HCT116 (cell line): ENCODE measurements around the gene YEATS4. TPM values are rescaled to one million over a fixed set of nuclear protein-coding genes. Genes with fewer than 3 reads are reported as not detected.

Source experiments
- ATAC-seq: fragments of 200-7000 bp; cut with Tn5 transposase; 2 replicates; pipeline ENCODE4 v1.9.1; 2020; ENCODE audit warnings: mild to moderate bottlenecking, moderate library complexity
- BruUV-seq: library from RNA; stranded (reverse); fragments of 400-500 nt; replicated peaks from 2 replicates; lab custom pipeline; 2021; lab: Mats Ljungman, UMichigan
- CTCF ChIA-PET: fragments of 300-600 bp; sonication (Branson Sonifier 250); formaldehyde crosslinking; loops from one replicate; lab custom pipeline; 2021; ENCODE audit warnings: antibody characterized with exemption; lab: Charles Lee
- POLR2A ChIA-PET: fragments of 300-600, 350-600 bp; sonication (Branson Sonifier 250); formaldehyde crosslinking; loops from one replicate; lab custom pipeline; 2021; ENCODE audit warnings: antibody characterized with exemption; lab: Charles Lee
- RAD21 ChIA-PET, 2 experiments: fragments of 300-600 bp; sonication (Branson Sonifier 250); formaldehyde crosslinking; loops; one replicate each; lab custom pipeline; 2023; ENCODE audit warnings: low total read pairs in 2 of 2; ENCODE audit not compliant: uncharacterized antibody in 2 of 2, unreplicated experiment in 2 of 2, low non-redundant PET in 1 of 2; lab: Charles Lee
- DNase-seq: peaks from one replicate; pipeline ENCODE4 v3.0.0-alpha.2; 2010; ENCODE audit warnings: low read depth, low spot score
- H2AFZ ChIP-seq: fragments of 200-600 bp; shearing (Covaris generic), sonication (generic); 2 replicates; pipeline ENCODE4 v1.6.1; 2017; ENCODE audit warnings: low read depth, mixed run types, mixed read lengths, antibody characterized with exemption, low read length; ENCODE audit not compliant: poor library complexity, severe bottlenecking
- H3K27ac ChIP-seq: 2 replicates; pipeline ENCODE4 v1.5.1; 2012; ENCODE audit warnings: low read depth, low read length
- H3K27me3 ChIP-seq: fragments of 200-600 bp; sonication (generic); 2 replicates; pipeline ENCODE4 v1.6.1; 2016; ENCODE audit warnings: mixed run types, low read length, mixed read lengths; ENCODE audit not compliant: insufficient read depth
- H3K36me3 ChIP-seq, 2 experiments: fragments of 200-500 bp in 1 of 2; fragments of 200-600 bp in 1 of 2; sonication (Bioruptor generic) in 1 of 2; sonication (generic) in 1 of 2; 2 replicates each; pipeline versions ENCODE4 v1.5.1 to v1.6.1; 2014 to 2016; ENCODE audit warnings: low read length in 2 of 2, inconsistent platforms in 1 of 2, mixed read lengths in 1 of 2, mixed run types in 1 of 2; ENCODE audit not compliant: insufficient read depth in 2 of 2, control insufficient read depth in 1 of 2
- H3K4me1 ChIP-seq, 2 experiments: fragments of 200-600 bp in 1 of 2; sonication (generic) in 1 of 2; 2 replicates each; pipeline versions ENCODE4 v1.5.1 to v1.6.1; 2012 to 2017; ENCODE audit warnings: low read length in 2 of 2, inconsistent platforms in 1 of 2, mild to moderate bottlenecking in 1 of 2, mixed read lengths in 1 of 2, mixed run types in 1 of 2, moderate library complexity in 1 of 2; ENCODE audit not compliant: insufficient read depth in 2 of 2, control insufficient read depth in 1 of 2
- H3K4me2 ChIP-seq: fragments of 200-600 bp; sonication (generic); 2 replicates; pipeline ENCODE4 v1.6.1; 2017; ENCODE audit warnings: mixed run types, low read length, mixed read lengths
- H3K4me3 ChIP-seq, 2 experiments: fragments of 200-600 bp in 1 of 2; sonication (generic) in 1 of 2; replicated peaks in 1 of 2; 2 replicates each; pipeline ENCODE4 v1.5.1; 2011 to 2016; ENCODE audit warnings: low read length in 2 of 2, control low read depth in 1 of 2, low read depth in 1 of 2, mild to moderate bottlenecking in 1 of 2, mixed read lengths in 1 of 2, mixed run types in 1 of 2
- H3K79me2 ChIP-seq: fragments of 200-600 bp; sonication (generic); 2 replicates; pipeline ENCODE4 v1.6.1; 2017; ENCODE audit warnings: mild to moderate bottlenecking, mixed run types, low read length, moderate library complexity, mixed read lengths; ENCODE audit not compliant: insufficient read depth
- H3K9ac ChIP-seq: fragments of 200-600 bp; sonication (generic); 2 replicates; pipeline ENCODE4 v1.6.1; 2016; ENCODE audit warnings: low read length, mixed read lengths
- H3K9me2 ChIP-seq: fragments of 200-600 bp; sonication (generic), shearing (Covaris generic); 2 replicates; pipeline ENCODE4 v1.6.1; 2017; ENCODE audit warnings: mixed run types, mild to moderate bottlenecking, moderate library complexity; ENCODE audit not compliant: insufficient read depth
- H3K9me3 ChIP-seq, 2 experiments: fragments of 200-500 bp in 1 of 2; fragments of 200-600 bp in 1 of 2; sonication (Bioruptor generic) in 1 of 2; sonication (generic) in 1 of 2; 2 replicates each; pipeline ENCODE4 v1.6.1; 2014 to 2017; ENCODE audit warnings: low read length in 2 of 2, mixed read lengths in 2 of 2, inconsistent platforms in 1 of 2, low read depth in 1 of 2, mild to moderate bottlenecking in 1 of 2, mixed run types in 1 of 2, moderate library complexity in 1 of 2; ENCODE audit not compliant: control insufficient read depth in 1 of 2, insufficient read depth in 1 of 2
- H4K20me1 ChIP-seq: fragments of 200-600 bp; sonication (generic), shearing (Covaris generic); 2 replicates; pipeline ENCODE4 v1.6.1; 2017; ENCODE audit warnings: mixed run types, mild to moderate bottlenecking, moderate library complexity; ENCODE audit not compliant: insufficient read depth
- CBX3 ChIP-seq: IDR thresholded peaks from 2 replicates; pipeline ENCODE4 v1.6.1; 2012; ENCODE audit warnings: low read depth
- CEBPB ChIP-seq: IDR thresholded peaks from 2 replicates; pipeline ENCODE4 v1.6.1; 2012; ENCODE audit warnings: low read depth
- EGR1 ChIP-seq: IDR thresholded peaks from 2 replicates; pipeline ENCODE4 v1.6.1; 2012; ENCODE audit warnings: low read depth
- FOSL1 ChIP-seq: IDR thresholded peaks from 2 replicates; pipeline ENCODE4 v1.6.1; 2012; ENCODE audit warnings: low read depth
- POLR2A ChIP-seq: IDR thresholded peaks from 2 replicates; pipeline ENCODE4 v1.7.0; 2011; ENCODE audit warnings: borderline replicate concordance; ENCODE audit not compliant: insufficient read depth, insufficient read length; ENCODE audit errors: extremely low read depth
- SRF ChIP-seq: IDR thresholded peaks from 2 replicates; pipeline ENCODE4 v1.6.1; 2012; ENCODE audit warnings: low read depth
- TCF7L2 ChIP-seq: IDR thresholded peaks from 2 replicates; pipeline ENCODE4 v1.7.0; 2011; ENCODE audit warnings: borderline replicate concordance, inconsistent platforms; ENCODE audit not compliant: insufficient read depth, insufficient read length; ENCODE audit errors: extremely low read depth
- ZFX ChIP-seq: fragments of 450-650 bp; IDR thresholded peaks from 2 replicates; pipeline ENCODE4 v1.6.1; 2017
- ZNF274 ChIP-seq: fragments of 200-500 bp; sonication (Bioruptor generic); IDR thresholded peaks from 2 replicates; pipeline ENCODE4 v1.6.1; 2014; ENCODE audit warnings: mild to moderate bottlenecking, low read depth, low read length, inconsistent platforms
- intact Hi-C: fragments of 100-400 bp; cut with micrococcal nuclease; formaldehyde crosslinking; loops from 2 replicates; pipeline ENCODE4 v1.10.0; 2022
- total RNA-seq: library from RNA; stranded (reverse); gene quantifications from one replicate; pipeline ENCODE4 v1.2.1, GENCODE V29; 2021; ENCODE audit not compliant: unreplicated experiment
- TF ChIP-seq, protein P1 (sequence below): IDR thresholded peaks from 2 replicates; pipeline ENCODE4 v1.6.1; 2012; ENCODE audit warnings: low read depth
- TF ChIP-seq, protein P2 (sequence below): IDR thresholded peaks from 2 replicates; pipeline ENCODE4 v1.6.1; 2012

YEATS4 gene
- total RNA-seq, 1 experiment from 2014 or later: 32.0 TPM

DNA sequence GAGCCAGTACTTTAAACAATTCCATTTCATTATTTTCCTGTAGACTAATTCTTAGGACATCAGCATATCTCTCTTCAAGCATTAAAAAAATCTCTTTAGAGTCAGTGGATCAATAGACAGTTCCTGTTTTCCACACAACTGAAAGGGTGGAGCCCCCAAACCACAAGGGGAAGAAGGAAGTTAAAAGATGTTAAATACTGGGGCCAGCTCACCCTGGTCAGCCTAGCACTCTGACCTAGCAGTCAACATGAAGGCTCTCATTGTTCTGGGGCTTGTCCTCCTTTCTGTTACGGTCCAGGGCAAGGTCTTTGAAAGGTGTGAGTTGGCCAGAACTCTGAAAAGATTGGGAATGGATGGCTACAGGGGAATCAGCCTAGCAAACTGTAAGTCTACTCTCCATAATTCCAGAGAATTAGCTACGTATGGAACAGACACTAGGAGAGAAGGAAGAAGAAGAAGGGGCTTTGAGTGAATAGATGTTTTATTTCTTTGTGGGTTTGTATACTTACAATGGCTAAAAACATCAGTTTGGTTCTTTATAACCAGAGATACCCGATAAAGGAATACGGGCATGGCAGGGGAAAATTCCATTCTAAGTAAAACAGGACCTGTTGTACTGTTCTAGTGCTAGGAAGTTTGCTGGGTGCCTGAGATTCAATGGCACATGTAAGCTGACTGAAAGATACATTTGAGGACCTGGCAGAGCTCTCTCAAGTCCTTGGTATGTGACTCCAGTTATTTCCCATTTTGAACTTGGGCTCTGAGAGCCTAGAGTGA, 11.2 kb upstream of the YEATS4 start, which contains the start of gene LYZ:
TSS of gene LYZ (plus strand) at position 220 of the 777 bp plus-strand sequence. CDS start at position 248, 28 bp downstream.
- no peak for DNase-seq
- no TSS peak for BruUV-seq
- ATAC-seq: no peak
- intact Hi-C loops: no loop called here
- H3K36me3 ChIP-seq: no peaks in the 10 kb centered on the region
- no peaks in the 10 kb centered on the region for H3K9me2 ChIP-seq
- no peaks in the 10 kb centered on the region for H3K27me3 ChIP-seq
- peaks cover 2 to 6% of the 10 kb centered on the region in 2 experiments; a peak in 1 of 4 replicates for H3K4me1 ChIP-seq
- no peaks in the 10 kb centered on the region for H4K20me1 ChIP-seq
- POLR2A ChIA-PET: no interaction called here
- RAD21 ChIA-PET: no interaction called here
- CTCF ChIA-PET: interaction anchor here (1.1 to 1.3 kb wide), 2 partner anchors 9 to 57 kb away, joined by 3 read pairs; no protein-coding TSS in a partner anchor
- no peaks in the 10 kb centered on the region for H3K79me2 ChIP-seq
- no peak within 1 kb of the TSS for H3K9ac ChIP-seq
- no peak for TF ChIP-seq SRF
- no peak for TF ChIP-seq POLR2A
- TF ChIP-seq ZFX: no peak
- TF ChIP-seq EGR1: no peak
- no peak for TF ChIP-seq FOSL1
- TF ChIP-seq TCF7L2: no peak
- no peak for TF ChIP-seq CEBPB
- TF ChIP-seq CBX3: no peak
- TF ChIP-seq, protein P1, sequence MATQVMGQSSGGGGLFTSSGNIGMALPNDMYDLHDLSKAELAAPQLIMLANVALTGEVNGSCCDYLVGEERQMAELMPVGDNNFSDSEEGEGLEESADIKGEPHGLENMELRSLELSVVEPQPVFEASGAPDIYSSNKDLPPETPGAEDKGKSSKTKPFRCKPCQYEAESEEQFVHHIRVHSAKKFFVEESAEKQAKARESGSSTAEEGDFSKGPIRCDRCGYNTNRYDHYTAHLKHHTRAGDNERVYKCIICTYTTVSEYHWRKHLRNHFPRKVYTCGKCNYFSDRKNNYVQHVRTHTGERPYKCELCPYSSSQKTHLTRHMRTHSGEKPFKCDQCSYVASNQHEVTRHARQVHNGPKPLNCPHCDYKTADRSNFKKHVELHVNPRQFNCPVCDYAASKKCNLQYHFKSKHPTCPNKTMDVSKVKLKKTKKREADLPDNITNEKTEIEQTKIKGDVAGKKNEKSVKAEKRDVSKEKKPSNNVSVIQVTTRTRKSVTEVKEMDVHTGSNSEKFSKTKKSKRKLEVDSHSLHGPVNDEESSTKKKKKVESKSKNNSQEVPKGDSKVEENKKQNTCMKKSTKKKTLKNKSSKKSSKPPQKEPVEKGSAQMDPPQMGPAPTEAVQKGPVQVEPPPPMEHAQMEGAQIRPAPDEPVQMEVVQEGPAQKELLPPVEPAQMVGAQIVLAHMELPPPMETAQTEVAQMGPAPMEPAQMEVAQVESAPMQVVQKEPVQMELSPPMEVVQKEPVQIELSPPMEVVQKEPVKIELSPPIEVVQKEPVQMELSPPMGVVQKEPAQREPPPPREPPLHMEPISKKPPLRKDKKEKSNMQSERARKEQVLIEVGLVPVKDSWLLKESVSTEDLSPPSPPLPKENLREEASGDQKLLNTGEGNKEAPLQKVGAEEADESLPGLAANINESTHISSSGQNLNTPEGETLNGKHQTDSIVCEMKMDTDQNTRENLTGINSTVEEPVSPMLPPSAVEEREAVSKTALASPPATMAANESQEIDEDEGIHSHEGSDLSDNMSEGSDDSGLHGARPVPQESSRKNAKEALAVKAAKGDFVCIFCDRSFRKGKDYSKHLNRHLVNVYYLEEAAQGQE: no peak
- TF ChIP-seq, protein P2, sequence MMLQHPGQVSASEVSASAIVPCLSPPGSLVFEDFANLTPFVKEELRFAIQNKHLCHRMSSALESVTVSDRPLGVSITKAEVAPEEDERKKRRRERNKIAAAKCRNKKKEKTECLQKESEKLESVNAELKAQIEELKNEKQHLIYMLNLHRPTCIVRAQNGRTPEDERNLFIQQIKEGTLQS: no peak
- TF ChIP-seq ZNF274: no peak
- TF ChIP-seq, all 23 proteins: peak for 0
- Histone ChIP-seq H3K9me3 (no peaks in the 10 kb centered on the region), H2AFZ (peak within 1 kb of the TSS; percentile 64), H3K4me3 (no peak within 1 kb of the TSS), H3K4me2 (no peak within 1 kb of the TSS), H3K27ac (no peak within 1 kb of the TSS)
